Measurements from ENCODE around the gene MYH10. TPM values are rescaled to one million over a fixed set of nuclear protein-coding genes. Genes with fewer than 3 reads are reported as not detected.

Gene MYH10
- total RNA-seq, 1 experiment from 2014 or later: 251 TPM

DNA sequence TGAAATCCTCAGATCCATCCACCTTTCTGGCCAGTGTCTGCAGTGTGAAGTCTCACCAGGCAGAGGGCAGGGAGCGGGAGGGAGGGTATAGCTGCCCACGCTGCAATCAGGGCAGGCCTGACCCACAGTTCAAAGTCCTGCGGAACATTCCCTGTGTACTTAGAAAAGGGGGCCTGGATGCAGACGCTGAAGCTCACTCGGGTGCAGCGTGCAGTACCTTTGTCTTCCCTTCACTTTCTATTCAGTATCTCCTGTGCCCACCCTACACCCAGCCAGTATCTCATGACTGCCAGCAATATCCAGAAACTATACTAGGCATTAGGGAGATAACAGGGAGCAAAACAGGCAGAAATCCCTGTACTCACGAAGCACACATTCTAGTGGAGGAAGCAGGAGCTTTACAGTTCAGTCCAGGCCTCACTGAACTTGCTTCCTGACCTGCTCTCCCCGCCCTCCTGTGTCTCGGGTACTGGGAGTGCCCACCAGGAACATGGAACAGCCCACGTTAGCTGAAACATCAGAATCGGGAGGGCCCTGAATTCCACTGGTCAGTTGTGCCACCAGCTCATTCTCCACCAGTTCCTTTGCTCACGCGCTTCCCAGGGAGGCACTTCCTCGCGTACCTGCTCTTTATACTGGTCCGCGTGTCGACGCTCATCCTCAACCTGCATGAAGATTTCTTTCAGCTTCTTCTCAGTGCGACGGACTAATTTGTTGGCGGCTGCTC lies 152.6 kb downstream of the MYH10 start:
- Histone ChIP-seq H3K27ac (ENCODE audit: insufficient read length, low read depth, low read length) (no peak overlapping the region), H3K4me1 (ENCODE audit: insufficient read depth, low read length) (no peaks in the 10 kb centered on the region), H3K79me2 (ENCODE audit: insufficient read depth, low read length) (no peaks in the 10 kb centered on the region), H3K4me2 (ENCODE audit: insufficient read depth, insufficient read length, low read length) (no peak overlapping the region), H3K18ac (ENCODE audit: insufficient read length, low read depth, low read length) (no peak overlapping the region), H2BK20ac (ENCODE audit: low read depth, low read length, poor library complexity, severe bottlenecking) (no peak overlapping the region), H3K23me2 (ENCODE audit: insufficient read length, low read depth, low read length, poor library complexity, severe bottlenecking) (no peaks in the 10 kb centered on the region), H2BK12ac (ENCODE audit: insufficient read length, low read depth, low read length) (no peak overlapping the region), H4K20me1 (ENCODE audit: control insufficient read depth, insufficient read depth, insufficient read length) (no peaks in the 10 kb centered on the region), H2AK5ac (ENCODE audit: insufficient read length, low read length) (no peak overlapping the region), H3K4ac (ENCODE audit: low read depth, low read length) (no peak overlapping the region), H2BK15ac (ENCODE audit: low read depth, low read length) (no peak overlapping the region), H2BK120ac (ENCODE audit: low read depth, low read length, poor library complexity, severe bottlenecking) (no peak overlapping the region), H4K5ac (ENCODE audit: insufficient read length, low read depth, low read length) (no peak overlapping the region), H3K9me3 (ENCODE audit: control insufficient read depth, low read depth, low read length) (no peaks in the 10 kb centered on the region), H3K14ac (ENCODE audit: insufficient read depth, low read length) (no peak overlapping the region), H3T11ph (ENCODE audit: low read length) (no peak overlapping the region), H3K9ac (ENCODE audit: extremely low read depth, insufficient read length, low read length) (no peak overlapping the region), H3K56ac (ENCODE audit: insufficient read length, low read depth, low read length) (no peak overlapping the region), H3K79me1 (ENCODE audit: insufficient read depth, low read depth, low read length, poor library complexity, severe bottlenecking) (no peaks in the 10 kb centered on the region), H4K91ac (ENCODE audit: insufficient read length, low read depth, low read length) (no peak overlapping the region), H2BK5ac (ENCODE audit: insufficient read length, low read length) (no peak overlapping the region), H3K27me3 (ENCODE audit: insufficient read depth, low read length) (no peaks in the 10 kb centered on the region), H2AFZ (ENCODE audit: low read length) (no peak overlapping the region), H4K8ac (replicated peaks; ENCODE audit: insufficient read length, low read depth, low read length) (no peak overlapping the region), H3K23ac (ENCODE audit: insufficient read length, low read depth, low read length) (no peak overlapping the region)
- peak overlapping the region in 2 of 3 experiments; percentile 5 to 39; a peak in 3 of 7 replicates for H3K27ac Mint-ChIP-seq
- H3K4me1 Mint-ChIP-seq: no peaks in the 10 kb centered on the region
- no peak for DNase-seq
- TF ChIP-seq, protein P1, sequence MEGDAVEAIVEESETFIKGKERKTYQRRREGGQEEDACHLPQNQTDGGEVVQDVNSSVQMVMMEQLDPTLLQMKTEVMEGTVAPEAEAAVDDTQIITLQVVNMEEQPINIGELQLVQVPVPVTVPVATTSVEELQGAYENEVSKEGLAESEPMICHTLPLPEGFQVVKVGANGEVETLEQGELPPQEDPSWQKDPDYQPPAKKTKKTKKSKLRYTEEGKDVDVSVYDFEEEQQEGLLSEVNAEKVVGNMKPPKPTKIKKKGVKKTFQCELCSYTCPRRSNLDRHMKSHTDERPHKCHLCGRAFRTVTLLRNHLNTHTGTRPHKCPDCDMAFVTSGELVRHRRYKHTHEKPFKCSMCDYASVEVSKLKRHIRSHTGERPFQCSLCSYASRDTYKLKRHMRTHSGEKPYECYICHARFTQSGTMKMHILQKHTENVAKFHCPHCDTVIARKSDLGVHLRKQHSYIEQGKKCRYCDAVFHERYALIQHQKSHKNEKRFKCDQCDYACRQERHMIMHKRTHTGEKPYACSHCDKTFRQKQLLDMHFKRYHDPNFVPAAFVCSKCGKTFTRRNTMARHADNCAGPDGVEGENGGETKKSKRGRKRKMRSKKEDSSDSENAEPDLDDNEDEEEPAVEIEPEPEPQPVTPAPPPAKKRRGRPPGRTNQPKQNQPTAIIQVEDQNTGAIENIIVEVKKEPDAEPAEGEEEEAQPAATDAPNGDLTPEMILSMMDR (conservative IDR thresholded peaks at IDR 0.05): no peak
- H3K36me3 Mint-ChIP-seq (ENCODE audit: insufficient read depth in 1 of 3, low read depth in 3 of 3): peaks cover 55 to 100% (median 96%) of the 10 kb centered on the region in 3 experiments
- H3K9me3 Mint-ChIP-seq: no peaks in the 10 kb centered on the region
- no peaks in the 10 kb centered on the region for H3K27me3 Mint-ChIP-seq (ENCODE audit: low read depth)
- no peak overlapping the region; a peak in 1 of 5 replicates for H3K4me3 Mint-ChIP-seq
- no CpG with 5 or more reads among the region's 22 CpGs for WGBS (ENCODE audit: extremely low coverage, insufficient read length, low lambda C conversion rate)
